Measurements from ENCODE around the gene FRG2B.
"Not testable (repeated sequence)": the region's sequence is repeated elsewhere in the genome, so short reads cannot be mapped to it uniquely, and the experiment has no call there.

FRG2B gene

DNA sequence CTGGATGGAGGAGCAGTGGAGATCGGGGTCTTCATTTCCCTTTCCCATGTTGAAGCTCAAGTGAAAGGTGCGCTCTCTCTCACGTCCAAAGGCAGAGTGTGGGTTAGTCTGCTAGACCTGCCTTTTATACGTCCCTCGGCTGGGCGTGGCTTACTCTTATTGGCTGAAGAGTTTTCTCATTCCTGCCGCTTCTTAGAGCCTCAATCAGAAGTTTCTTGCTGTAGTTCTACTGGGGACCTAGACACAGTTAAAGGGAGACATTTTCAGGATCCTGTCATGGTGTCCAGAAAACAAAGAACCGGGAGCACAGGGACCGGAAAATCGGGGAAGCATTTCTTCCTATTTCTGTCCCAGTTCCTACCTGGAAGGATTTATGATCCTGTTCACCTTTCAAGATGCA, at the start of gene FRG2B:
Gene FRG2B (minus strand): TSS at position 101 of the 400 bp plus-strand sequence. CDS start 53 bp downstream, at position 48.
- DNase-seq (ENCODE audit: low read depth in 2 of 2, low spot score in 1 of 2), result not testable (repeated sequence)

DNA sequence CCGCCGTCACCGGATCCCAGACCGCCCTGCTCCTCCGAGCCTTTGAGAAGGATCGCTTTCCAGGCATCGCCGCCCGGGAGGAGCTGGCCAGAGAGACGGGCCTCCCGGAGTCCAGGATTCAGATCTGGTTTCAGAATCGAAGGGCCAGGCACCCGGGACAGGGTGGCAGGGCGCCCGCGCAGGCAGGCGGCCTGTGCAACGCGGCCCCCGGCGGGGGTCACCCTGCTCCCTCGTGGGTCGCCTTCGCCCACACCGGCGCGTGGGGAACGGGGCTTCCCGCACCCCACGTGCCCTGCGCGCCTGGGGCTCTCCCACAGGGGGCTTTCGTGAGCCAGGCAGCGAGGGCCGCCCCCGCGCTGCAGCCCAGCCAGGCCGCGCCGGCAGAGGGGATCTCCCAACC, 40.9 kb upstream of the FRG2B start:
- DNase-seq (ENCODE audit: low read depth in 2 of 2, low spot score in 1 of 2), result not testable (repeated sequence)

DNA sequence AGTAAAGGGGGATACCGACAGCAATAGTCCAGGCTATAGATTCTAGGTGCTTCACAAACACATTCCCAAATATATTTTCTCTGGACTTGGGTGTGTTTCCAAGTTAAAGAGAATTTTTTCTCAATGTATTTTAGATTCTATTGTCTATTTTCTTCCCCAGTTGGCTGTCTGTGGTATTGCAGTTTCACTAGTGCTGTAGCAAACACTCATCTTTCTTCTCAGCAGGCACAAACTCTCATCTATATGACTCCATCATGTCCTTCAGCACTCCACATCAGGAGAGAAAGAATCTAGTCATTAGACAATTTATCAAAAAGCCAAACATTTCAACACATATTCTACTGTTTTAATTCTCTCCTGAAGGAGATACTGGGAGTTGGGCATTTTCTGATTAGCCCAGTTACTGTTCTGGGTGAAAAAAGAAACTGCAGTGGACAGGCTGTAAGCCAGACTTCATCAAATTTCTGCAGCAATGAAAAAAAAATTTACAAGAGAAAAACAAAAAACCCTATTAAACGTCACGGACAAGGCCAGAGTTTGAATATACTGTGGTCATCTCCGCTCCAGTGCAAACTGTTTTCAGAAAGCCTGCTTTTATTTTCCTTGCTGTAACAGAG, 37.1 kb upstream of the FRG2B start:
- not testable (repeated sequence) for DNase-seq (ENCODE audit: low read depth in 2 of 2, low spot score in 1 of 2)

DNA sequence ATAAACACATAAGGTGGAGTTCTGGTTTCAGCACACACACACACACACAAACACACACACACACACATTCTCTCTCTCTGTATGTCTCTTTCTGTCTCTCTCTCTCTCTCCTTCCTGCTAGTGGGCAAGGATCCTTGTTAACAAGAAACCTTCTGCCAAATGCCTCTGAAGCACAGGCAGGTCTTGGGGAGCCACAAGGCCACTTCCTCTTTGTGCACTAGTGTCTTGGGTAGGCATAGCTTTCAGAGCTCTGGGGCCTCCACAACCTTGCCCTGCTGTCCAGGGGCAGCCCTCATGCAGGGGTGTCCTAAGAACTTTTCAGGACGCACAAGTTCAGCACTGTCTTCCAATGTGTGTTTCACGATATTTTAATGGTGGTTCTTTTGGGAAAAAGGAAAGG, 34.5 kb upstream of the FRG2B start:
- DNase-seq (ENCODE audit: low read depth in 2 of 2, low spot score in 1 of 2), result not testable (repeated sequence)

DNA sequence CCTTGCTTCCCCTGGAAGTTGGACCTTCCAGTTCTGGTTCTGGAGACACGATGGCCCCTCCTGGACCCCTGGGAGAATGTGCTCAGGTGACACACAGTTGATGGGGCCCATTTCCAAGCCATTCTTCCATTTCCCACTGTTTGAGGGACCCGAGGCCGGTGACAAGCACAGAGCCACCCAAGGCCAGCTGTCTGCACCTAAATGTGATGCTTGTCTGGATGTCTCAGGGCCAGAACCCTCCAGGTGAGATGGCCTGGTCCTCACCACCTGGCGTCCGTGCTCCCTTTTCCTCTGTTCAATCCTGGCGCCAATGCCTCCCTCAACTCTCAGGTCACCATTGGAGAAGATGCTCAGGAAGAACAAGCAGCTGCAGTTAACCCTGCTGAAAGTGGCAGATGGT, 33.9 kb upstream of the FRG2B start:
- not testable (repeated sequence) for DNase-seq (ENCODE audit: low read depth in 2 of 2, low spot score in 1 of 2)

DNA sequence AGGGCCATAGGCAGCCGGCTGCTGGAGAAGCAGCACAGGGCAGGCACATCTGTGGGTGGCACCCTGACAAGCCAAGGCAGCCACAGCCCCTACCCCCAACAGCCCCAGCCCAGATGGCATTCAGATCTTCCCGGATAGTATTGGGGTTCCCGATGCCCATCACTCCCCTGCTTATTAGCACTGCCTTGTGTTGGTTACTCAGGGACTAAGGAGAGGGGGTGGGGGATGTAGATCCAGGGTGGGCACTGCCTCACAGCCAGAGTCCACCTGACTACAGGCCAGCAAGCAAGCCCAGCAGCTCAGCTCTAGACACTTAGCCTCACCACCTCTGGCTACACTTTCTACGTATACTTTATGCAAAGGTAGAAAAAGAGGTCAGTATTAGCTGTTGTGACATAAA, 30.7 kb upstream of the FRG2B start:
- not testable (repeated sequence) for DNase-seq (ENCODE audit: low read depth in 2 of 2, low spot score in 1 of 2)

DNA sequence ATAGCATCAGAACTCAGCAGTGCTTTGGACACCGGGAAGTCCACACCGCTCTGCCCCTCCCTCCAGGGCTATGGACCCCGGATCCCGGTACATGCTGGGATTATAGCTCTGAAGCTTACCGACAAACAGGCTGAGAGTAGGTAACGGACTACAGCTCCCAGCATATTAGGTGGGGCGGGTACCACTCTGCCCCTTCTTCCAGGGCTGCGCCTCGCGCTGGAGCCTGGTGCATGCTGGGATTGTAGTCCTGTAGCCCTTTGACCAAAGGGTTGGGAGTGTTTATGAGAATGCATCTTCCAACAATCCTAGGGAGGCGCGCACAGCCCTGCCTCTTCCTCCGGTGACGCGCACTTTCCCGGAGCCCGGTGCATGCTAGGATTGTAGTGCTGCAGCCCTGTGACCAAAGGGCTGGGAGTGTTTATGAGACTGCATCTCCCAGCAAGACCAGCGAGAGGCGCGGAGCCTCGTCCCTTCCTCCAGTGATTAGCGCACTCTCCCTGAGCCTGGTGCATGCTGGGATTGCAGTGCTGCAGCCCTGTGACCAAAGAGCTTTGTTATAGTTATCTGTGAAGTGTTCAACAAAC, 22.4 kb upstream of the FRG2B start:
- DNase-seq (ENCODE audit: low read depth in 2 of 2, low spot score in 1 of 2), result not testable (repeated sequence)

DNA sequence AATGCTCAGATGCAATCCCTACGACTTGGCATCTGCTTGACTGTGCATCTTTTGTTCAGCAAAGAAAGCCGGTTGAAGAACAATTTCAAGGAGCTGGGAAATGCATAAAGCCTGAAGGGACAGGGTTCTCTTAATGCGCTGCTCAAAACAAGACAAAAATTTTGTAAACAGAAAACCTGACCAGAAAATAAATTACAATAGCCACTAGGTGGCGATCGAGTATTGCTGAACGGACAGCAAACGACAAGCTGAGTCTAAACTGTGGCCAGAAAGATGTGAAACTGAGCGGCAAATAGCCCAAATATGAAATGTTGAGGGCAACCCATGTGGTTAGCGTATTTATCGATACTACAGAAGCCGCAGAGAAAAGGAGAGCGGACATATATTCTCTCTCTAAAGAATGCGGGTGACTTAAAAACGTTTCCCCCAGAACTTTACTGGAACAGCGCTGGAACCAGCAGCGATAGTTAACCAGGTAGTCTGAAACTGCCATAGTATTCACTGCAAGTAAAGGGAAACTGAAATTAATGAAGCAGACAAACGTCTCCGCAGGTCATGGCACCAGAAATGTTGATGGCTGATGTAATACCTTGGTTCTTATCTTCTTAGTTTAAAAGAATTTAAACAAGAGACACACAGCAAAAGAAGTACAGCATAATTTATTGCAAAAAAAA, 20.6 kb upstream of the FRG2B start:
- DNase-seq (ENCODE audit: low read depth in 2 of 2, low spot score in 1 of 2), result not testable (repeated sequence)

DNA sequence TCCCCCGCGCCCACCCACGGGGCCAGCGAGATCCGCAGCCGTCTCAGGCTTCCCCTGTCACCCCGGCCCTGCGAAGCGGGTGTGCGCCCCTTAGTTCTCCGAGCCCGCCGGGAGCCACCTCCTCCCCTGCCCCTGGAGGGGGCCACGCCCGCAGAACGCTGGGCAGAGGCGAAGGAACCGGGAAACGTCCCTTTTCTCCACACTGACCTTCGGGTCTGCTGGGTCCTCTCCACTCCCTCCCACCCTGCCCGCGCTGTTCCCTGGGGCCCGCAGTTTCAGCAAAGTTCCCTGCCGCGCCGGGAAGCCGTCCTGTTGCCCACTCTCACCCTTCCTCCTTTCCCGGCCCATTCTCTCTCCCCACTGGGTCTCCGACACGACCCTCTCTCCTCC, 11.2 kb upstream of the FRG2B start:
- not testable (repeated sequence) for DNase-seq (ENCODE audit: low read depth in 2 of 2, low spot score in 1 of 2)

DNA sequence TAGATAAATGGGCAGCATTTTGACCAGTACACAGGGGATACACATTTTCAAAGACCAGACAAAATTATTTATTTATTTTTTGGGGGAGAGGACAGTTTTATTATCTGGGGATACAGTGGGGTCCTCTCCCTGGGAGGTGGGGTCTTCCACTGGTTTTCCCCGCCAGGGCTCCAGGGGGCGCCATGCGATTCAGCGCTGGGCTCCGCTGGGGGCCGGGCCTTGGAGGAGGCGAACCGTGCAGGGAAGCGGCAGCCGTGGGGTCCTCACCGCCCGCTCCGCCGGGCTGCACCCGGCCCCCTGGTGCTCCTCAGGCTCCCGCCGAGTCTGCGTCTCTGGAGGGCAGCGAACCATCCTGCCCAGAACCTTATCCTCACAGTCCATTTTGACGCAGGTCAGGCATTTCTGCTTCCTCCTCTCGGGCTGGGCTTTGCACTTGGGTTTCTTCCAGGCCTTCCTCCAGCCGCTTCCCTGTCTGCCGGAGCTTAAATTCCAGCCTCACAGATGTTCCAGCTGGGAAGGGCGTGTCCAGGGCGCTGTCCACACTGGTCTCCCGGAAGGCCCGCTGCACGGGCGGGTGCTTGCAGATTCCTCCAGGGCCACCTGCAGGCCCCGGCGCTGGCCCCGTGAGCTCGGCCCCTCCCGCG, 10.7 kb upstream of the FRG2B start:
- DNase-seq (ENCODE audit: low read depth in 2 of 2, low spot score in 1 of 2), result not testable (repeated sequence)

DNA sequence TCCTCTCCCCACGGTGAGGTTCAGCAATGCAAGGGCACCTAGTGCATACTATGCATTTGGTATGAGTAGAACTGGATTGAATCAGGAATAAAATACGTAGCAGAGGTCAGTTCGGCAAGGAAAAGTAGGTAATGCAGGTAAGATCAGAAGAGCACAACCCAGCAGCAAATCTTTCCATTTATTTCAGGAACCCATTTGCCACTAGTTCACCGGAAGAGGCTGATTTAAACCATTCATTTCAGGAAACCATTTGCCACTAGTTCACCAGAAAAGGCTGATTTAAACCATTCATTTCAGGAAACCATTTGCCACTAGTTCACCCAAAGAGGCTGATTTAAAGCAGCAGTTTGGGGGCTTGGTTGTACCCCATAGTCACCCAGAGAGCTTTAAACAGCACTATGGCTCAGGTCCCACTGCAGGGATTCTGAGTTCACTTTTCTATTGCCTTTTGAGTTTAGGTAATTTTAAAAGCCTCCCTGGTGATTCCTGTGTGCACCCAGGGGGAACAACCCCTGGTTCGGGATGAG, 4.2 kb upstream of the FRG2B start:
- not testable (repeated sequence) for DNase-seq (ENCODE audit: low read depth in 2 of 2, low spot score in 1 of 2)

DNA sequence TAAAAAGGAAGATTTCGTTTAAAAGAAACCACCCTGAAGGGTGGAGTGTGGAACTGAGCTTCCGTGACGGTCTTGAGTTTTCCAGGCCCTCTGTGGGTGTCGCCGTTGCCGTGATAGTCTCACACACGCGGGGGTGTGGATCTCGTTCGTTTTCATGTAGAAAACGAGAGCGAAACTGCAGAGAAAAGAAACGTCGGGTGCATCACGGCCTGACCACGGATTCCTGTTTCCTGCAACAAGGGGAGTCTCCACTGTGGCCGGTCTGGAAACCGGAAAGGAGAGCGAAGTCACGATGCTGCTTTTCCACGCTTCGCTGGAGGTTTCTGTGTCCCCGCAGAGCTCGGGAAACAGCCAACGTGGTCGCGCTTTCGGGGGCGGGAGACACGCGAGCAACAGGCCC, 4.1 kb downstream of the FRG2B start:
- DNase-seq (ENCODE audit: low read depth in 2 of 2, low spot score in 1 of 2), result not testable (repeated sequence)

DNA sequence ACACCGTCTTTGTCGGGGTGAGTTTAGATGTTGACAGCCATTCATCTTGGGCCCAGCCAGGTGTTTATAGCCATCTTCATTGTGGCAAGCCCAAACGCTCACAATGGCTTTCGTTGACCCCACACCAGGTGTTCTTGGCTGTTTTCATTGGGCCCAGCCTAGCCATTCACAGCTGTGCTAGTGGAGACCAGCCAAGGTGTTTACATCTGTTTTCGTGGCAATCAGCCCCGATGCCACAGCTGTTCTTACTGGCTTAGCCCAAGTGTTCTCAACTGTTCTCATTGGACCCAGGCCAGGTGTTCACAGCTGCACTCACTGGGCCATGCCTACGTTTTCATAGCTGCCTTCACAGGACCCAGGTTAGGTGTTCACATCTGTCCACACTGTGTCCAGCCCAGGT, 7.7 kb downstream of the FRG2B start:
- DNase-seq (ENCODE audit: low read depth in 2 of 2, low spot score in 1 of 2), result no peak

DNA sequence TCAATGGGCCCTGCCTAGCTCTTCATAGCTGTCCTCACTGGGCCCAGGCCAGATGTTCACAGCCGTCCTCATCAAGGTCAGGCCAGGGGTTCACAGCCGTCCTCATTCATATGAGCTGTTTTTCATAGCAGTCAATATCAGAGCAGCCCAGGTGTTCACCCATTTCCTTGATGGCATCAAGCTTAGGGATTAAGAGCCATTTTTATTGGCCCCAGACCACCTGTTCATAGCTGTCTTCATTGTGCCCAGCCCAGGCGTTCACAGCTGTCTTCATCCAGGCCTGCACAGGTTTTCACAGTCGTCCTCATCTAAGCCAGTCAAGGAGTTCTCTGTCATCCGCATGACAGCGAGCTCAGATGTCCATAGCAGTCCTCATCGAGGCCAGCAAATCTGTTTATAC, 9.4 kb downstream of the FRG2B start:
- DNase-seq (ENCODE audit: low read depth in 2 of 2, low spot score in 1 of 2), result no peak

DNA sequence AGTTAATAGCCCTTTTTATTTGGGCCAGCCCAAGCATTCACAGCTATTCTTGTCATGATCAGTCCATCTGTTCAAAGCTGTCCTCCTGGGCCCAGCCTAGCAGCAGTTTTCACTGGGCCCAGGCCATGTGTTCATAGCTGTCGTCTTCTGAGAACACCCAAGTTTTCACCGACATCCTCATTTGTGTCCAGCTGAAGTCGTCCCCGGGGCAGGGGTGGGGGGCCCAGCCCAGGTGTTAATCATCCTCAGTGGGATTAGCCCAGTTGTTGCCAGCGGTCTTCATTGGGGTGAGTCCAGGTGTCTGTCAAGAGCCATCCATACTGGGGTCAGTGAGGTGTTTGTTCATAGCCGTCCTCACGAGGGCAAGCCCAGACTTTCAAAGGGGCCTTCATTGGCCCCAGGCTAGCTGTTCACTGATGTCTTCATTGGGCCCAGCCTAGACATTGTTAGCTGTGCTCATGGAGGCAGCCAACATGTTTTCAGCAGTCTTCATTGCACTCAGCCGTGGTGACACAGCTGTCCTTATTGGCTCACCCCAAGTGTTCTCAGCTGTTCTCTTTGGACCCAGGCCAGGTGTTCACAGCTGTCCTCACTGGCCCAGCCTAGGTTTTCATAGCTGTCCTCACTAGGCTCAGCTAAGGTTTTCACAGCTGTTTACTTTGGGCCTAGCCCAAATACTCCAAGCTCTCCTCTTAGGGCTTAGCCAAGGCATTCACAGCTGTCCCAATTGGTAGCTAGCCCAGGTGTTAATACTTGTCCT, 10.0 kb downstream of the FRG2B start:
- DNase-seq (ENCODE audit: low read depth in 2 of 2, low spot score in 1 of 2), result no peak

DNA sequence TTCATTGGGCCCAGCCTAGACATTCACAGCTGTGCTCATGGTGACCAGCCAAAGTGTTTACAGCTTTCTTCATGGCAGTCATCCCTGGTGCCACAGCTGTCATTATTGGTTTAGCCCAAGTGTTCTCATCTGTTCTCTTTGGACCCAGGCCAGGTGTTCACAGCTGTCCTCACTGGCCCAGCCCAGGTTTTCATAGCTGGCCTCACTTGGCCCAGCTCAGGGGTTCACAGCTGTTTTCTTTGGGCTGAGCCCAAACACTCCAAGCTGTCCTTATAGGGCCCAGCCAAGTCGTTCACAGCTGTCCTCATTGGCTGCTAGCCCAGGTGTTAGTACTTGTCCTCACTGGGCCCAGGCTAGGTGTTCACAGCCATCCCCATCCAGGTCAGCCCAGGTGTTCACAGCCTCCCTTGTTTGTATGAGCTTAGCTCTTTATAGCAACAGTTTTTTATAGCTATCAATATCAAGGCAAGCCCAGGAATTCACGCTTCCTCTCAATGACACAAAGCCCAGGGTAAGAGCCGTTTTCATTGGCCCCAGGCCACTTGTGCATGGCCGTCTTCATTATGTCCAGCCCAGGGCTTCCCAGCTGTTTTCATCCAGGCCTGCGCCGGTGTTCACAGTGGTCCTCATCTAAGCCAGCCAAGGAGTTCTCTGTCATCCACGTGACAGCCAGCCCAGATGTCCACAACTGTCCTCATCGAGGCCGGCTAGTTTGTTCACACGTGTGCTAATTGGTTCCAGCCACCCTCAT, 11.6 kb downstream of the FRG2B start:
- DNase-seq (ENCODE audit: low read depth in 2 of 2, low spot score in 1 of 2), result no peak

DNA sequence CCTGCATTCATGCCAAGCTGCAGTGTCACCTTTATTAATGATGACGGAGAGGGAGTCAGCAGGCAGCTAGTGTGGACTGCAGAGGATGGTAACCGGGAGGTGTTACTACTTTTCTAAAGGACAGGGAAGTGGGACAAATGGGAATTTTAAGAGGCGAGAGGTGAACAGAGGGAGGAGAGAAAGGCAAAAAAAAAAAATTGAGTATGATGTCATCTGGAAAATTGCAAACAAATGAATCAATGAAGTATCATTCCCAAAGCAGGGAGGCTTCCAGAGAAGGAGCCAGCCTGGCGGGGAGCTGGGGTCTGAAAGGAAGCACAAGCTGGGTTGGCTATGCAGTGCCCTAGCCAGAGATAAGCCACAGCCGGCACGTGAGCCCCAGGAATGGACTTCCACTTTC, 12.9 kb downstream of the FRG2B start:
- no peak for DNase-seq (ENCODE audit: low read depth in 2 of 2, low spot score in 1 of 2)

DNA sequence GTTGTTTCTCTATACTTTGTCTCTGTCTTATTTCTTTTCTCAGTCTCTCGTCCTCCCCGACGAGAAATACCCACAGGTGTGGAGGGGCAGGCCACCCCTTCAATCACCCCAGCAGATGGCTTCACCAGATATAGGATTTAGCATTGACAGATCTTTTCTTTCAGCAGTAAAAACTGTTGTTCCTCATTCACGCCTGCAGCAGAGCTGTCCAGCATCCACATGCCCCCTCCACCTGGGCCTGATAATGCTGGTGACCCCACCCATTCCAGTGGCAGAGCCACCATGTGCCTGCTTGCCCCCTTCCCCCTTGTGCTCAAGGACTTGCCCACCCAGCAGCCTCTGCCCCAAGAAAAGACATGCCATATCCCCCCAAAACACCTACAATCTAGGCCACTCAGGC, 15.5 kb downstream of the FRG2B start:
- DNase-seq (ENCODE audit: low read depth in 2 of 2, low spot score in 1 of 2), result no peak

DNA sequence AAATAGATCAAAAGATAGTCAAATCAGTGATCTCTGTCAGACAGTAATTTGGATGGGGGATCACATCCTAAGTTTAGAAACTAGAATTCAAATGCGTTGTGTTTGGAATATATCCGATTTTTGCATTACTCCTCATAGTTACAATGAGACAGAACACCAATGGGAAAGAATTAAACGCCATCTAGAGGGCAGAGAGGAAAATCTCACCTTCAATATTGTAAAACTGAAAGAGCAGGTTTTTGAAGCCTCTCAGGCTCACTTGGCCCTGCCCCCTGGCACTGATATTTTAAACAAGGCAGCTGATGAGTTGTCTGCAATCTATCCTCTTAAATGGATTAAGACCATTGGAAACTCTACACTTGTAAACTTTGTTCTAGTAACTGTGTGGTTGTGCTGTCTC, 17.7 kb downstream of the FRG2B start:
- DNase-seq (ENCODE audit: low read depth in 2 of 2, low spot score in 1 of 2), result no peak

DNA sequence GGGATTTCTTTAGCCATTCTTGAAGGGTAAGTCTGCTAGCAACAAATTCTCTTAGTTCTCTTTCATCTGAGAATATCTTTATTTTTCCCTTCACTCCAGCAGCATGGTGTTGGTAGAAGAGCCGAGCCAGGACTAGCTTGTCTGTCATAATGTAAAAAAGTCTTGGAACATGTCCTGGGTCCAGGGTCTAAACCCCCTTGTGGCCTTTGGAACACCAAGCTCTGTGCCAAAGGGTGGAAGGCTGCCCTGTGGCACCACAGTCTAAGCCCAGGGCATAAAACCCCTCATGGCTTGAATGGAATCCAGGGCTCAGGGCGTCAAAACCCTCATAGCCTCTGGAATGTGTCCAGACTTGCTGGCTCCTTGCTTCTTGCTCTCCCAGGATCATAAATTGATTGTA, 23.2 kb downstream of the FRG2B start:
- DNase-seq (ENCODE audit: low read depth in 2 of 2, low spot score in 1 of 2), result not testable (repeated sequence)

All from stimulated activated CD8-positive, alpha-beta memory T cell treated with anti-CD3 and anti-CD28 coated beads, Interleukin-4, amount 100 ng/mL, for 4 hours (primary cell).